Cardiac muscle cell (in vitro differentiated cells and primary cell): ENCODE results near the gene GABRG2. TPM values are rescaled to one million over a fixed set of nuclear protein-coding genes. Genes with fewer than 3 reads are reported as not detected.

Experiments
- DNase-seq, 2 donors: peaks; one replicate each; pipeline versions ENCODE4 v3.0.0 to v3.0.0-alpha.2; 2010 to 2017; ENCODE audit warnings: low read depth in 1 of 2, low spot score in 1 of 2
- H3K27ac ChIP-seq: fragments of 200-600 bp; sonication (generic); 2 replicates; pipeline ENCODE4 v1.5.1; 2016
- H3K27me3 ChIP-seq: fragments of 200-600 bp; sonication (generic); 2 replicates; pipeline ENCODE4 v1.6.0; 2016; ENCODE audit warnings: control low read depth
- H3K36me3 ChIP-seq: fragments of 200-600 bp; sonication (generic); 2 replicates; pipeline ENCODE4 v1.5.1; 2016; ENCODE audit warnings: control low read depth
- H3K4me1 ChIP-seq: fragments of 200-600 bp; sonication (generic); 2 replicates; pipeline ENCODE4 v1.8.1; 2017; ENCODE audit warnings: low read depth, mild to moderate bottlenecking, mixed run types
- H3K4me3 ChIP-seq: fragments of 200-600 bp; sonication (generic); 2 replicates; pipeline ENCODE4 v1.5.1; 2016; ENCODE audit warnings: mild to moderate bottlenecking
- H3K9me3 ChIP-seq: fragments of 200-600 bp; sonication (generic); 2 replicates; pipeline ENCODE4 v1.5.1; 2017; ENCODE audit warnings: low read depth, mild to moderate bottlenecking, control low read depth
- CTCF ChIP-seq: IDR thresholded peaks from 2 replicates; pipeline ENCODE4 v1.5.1; 2012; ENCODE audit warnings: low read depth, mild to moderate bottlenecking, low read length
- polyA plus RNA-seq: library from polyadenylated mRNA; unstranded; fragments of >200 nt; fragmentation: Nextera tagmentation; extraction: Ambion mirVana; gene quantifications from 2 replicates; pipeline ENCODE4 v1.2.1, GENCODE V29; 2016
- total RNA-seq: library from RNA; depleted of rRNA; stranded (reverse); fragments of >200 nt; gene quantifications from 2 replicates; pipeline ENCODE4 v1.2.3, GENCODE V29; 2016

The GABRG2 gene
- total and polyA plus RNA-seq, 2 experiments from 2014 or later, result 0.54 TPM; not detected in 1

GRCh38 chr5:162091336-162091735 is 23.8 kb downstream of the GABRG2 start:
- no peak for DNase-seq
- Histone ChIP-seq H3K36me3 (no peaks in the 10 kb centered on the region), H3K27me3 (no peaks in the 10 kb centered on the region), H3K9me3 (no peaks in the 10 kb centered on the region), H3K27ac (no peak overlapping the region), H3K4me1 (no peaks in the 10 kb centered on the region), H3K4me3 (no peak overlapping the region)
- no peak for TF ChIP-seq CTCF

GRCh38 chr5:162096448-162096847 is 28.9 kb downstream of the GABRG2 start:
- TF ChIP-seq CTCF, result no peak
- Histone ChIP-seq H3K4me1 (no peaks in the 10 kb centered on the region), H3K9me3 (no peaks in the 10 kb centered on the region), H3K36me3 (no peaks in the 10 kb centered on the region), H3K27ac (no peak overlapping the region), H3K4me3 (no peak overlapping the region), H3K27me3 (no peaks in the 10 kb centered on the region)
- DNase-seq, result no peak

GRCh38 chr5:162107591-162107990 is 40.0 kb downstream of the GABRG2 start:
- no peak for TF ChIP-seq CTCF
- Histone ChIP-seq H3K27me3 (no peaks in the 10 kb centered on the region), H3K36me3 (no peaks in the 10 kb centered on the region), H3K4me1 (no peaks in the 10 kb centered on the region), H3K4me3 (no peak overlapping the region), H3K9me3 (no peaks in the 10 kb centered on the region), H3K27ac (no peak overlapping the region)
- DNase-seq, result no peak

- Histone ChIP-seq H3K4me1 (no peaks in the 10 kb centered on the region), H3K27ac (no peak overlapping the region), H3K4me3 (no peak overlapping the region), H3K9me3 (no peaks in the 10 kb centered on the region), H3K36me3 (no peaks in the 10 kb centered on the region), H3K27me3 (no peaks in the 10 kb centered on the region)
- DNase-seq, result no peak
- TF ChIP-seq CTCF, result no peak
These were observed 52.2 kb downstream of the GABRG2 start for GRCh38 chr5:162119801-162120200.

- no peak for TF ChIP-seq CTCF
- Histone ChIP-seq H3K9me3 (no peaks in the 10 kb centered on the region), H3K36me3 (no peaks in the 10 kb centered on the region), H3K4me3 (no peak overlapping the region), H3K4me1 (no peaks in the 10 kb centered on the region), H3K27me3 (no peaks in the 10 kb centered on the region), H3K27ac (no peak overlapping the region)
- no peak for DNase-seq
These were observed 60.5 kb downstream of the GABRG2 start for GRCh38 chr5:162128117-162128516.

GRCh38 chr5:162132348-162132747 is 64.8 kb downstream of the GABRG2 start:
- TF ChIP-seq CTCF, result no peak
- Histone ChIP-seq H3K4me1 (no peaks in the 10 kb centered on the region), H3K4me3 (no peak overlapping the region), H3K9me3 (no peaks in the 10 kb centered on the region), H3K27ac (no peak overlapping the region), H3K36me3 (no peaks in the 10 kb centered on the region), H3K27me3 (no peaks in the 10 kb centered on the region)
- no peak for DNase-seq
